Type B pancreatic cell (in vitro differentiated cells): ENCODE data around the gene OR6K2. TPM values are rescaled to one million over a fixed set of nuclear protein-coding genes. Genes with fewer than 3 reads are reported as not detected.

ENCODE experiments used
- DNase-seq: peaks from one replicate; pipeline ENCODE4 v3.0.0; 2021; ENCODE audit warnings: mixed read lengths; ENCODE audit not compliant: unreplicated experiment; ENCODE audit errors: extremely low spot score
- H3K27ac Mint-ChIP-seq: 2 replicates; pipeline ENCODE4 v1.8.0; 2021; ENCODE audit warnings: mild to moderate bottlenecking, mixed read lengths
- H3K27me3 Mint-ChIP-seq: 2 replicates; pipeline ENCODE4 v1.8.0; 2021; ENCODE audit warnings: mixed read lengths
- H3K36me3 Mint-ChIP-seq: 2 replicates; pipeline ENCODE4 v1.8.0; 2021; ENCODE audit warnings: mixed read lengths
- H3K4me1 Mint-ChIP-seq: one replicate; pipeline ENCODE4 v1.8.0; 2021; ENCODE audit warnings: mixed read lengths; ENCODE audit not compliant: unreplicated experiment
- H3K4me3 Mint-ChIP-seq: 2 replicates; pipeline ENCODE4 v1.8.0; 2021; ENCODE audit warnings: mild to moderate bottlenecking, mixed read lengths
- H3K9me3 Mint-ChIP-seq: 2 replicates; pipeline ENCODE4 v1.8.0; 2021; ENCODE audit warnings: mixed read lengths
- long read RNA-seq: library from polyadenylated mRNA; unstranded; transcript quantifications from one replicate; pipeline ENCODE4 v2.0.0, GENCODE V29; 2020
- total RNA-seq: library from RNA; stranded (reverse); gene quantifications from 2 replicates; pipeline ENCODE4 v1.2.1, GENCODE V29; 2021; ENCODE audit warnings: low replicate concordance
- TF ChIP-seq, protein P1 (sequence below): fragments of 200-600 bp; sonication (generic); conservative IDR thresholded peaks from 2 replicates; pipeline ENCODE4 v1.5.0; 2021; ENCODE audit warnings: antibody characterized with exemption, mild to moderate bottlenecking

Gene OR6K2, protein sequence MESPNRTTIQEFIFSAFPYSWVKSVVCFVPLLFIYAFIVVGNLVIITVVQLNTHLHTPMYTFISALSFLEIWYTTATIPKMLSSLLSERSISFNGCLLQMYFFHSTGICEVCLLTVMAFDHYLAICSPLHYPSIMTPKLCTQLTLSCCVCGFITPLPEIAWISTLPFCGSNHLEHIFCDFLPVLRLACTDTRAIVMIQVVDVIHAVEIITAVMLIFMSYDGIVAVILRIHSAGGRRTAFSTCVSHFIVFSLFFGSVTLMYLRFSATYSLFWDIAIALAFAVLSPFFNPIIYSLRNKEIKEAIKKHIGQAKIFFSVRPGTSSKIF
- not detected in 2 replicates for total RNA-seq
- long read RNA-seq, result 0 reads

DNA sequence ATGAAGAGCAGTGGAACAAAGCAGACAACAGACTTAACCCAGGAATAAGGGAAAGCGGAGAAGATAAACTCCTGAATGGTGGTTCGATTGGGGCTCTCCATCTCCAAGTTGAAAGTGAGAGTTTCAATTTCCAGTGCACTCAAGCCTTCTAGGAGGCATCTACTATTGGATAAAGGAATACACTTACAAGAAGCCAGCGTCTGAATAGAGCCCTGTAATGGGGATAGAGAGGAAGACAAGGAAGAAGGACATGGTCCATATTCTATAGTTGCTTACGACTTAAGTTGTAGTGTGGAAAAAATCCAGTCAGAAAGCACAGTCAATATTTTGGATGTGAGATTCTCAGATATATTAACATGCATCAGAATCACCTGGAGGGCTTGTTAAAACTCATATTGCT lies at the start of gene OR6K2:
OR6K2 (minus strand) TSS at position 101 of the 400 bp plus-strand sequence; CDS start at position 101, 0 bp downstream.
- no peak for DNase-seq
- Mint-ChIP-seq H3K27ac (no peak within 1 kb of the TSS), H3K4me1 (no peaks in the 10 kb centered on the region), H3K4me3 (no peak within 1 kb of the TSS), H3K36me3 (no peaks in the 10 kb centered on the region), H3K27me3 (peaks cover 10% of the 10 kb centered on the region), H3K9me3 (no peaks in the 10 kb centered on the region)
- TF ChIP-seq, protein P1, sequence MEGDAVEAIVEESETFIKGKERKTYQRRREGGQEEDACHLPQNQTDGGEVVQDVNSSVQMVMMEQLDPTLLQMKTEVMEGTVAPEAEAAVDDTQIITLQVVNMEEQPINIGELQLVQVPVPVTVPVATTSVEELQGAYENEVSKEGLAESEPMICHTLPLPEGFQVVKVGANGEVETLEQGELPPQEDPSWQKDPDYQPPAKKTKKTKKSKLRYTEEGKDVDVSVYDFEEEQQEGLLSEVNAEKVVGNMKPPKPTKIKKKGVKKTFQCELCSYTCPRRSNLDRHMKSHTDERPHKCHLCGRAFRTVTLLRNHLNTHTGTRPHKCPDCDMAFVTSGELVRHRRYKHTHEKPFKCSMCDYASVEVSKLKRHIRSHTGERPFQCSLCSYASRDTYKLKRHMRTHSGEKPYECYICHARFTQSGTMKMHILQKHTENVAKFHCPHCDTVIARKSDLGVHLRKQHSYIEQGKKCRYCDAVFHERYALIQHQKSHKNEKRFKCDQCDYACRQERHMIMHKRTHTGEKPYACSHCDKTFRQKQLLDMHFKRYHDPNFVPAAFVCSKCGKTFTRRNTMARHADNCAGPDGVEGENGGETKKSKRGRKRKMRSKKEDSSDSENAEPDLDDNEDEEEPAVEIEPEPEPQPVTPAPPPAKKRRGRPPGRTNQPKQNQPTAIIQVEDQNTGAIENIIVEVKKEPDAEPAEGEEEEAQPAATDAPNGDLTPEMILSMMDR, result no peak

DNA sequence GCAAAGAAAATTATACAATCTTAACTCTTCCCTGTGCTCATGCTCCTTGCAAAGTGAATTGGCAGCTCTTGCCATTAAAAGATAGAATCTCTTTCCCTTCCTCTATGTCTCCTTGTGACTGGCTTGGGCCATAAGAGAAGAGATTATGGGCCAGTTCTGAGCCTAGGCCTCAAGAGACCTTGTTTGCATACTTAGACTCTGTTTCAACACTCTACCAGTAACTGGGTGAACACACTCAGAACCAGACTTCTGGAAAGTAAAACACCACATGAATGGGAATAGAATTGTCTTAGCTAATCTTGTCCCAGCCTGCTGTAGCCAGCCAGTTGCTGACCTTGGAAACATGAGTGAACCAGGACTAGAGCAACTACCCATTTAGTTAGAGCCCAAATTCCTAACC lies 35.4 kb upstream of the OR6K2 start:
- no peak for DNase-seq
- Mint-ChIP-seq H3K27me3 (peaks cover 6% of the 10 kb centered on the region), H3K27ac (no peak overlapping the region), H3K4me1 (no peaks in the 10 kb centered on the region), H3K4me3 (no peak overlapping the region), H3K36me3 (no peaks in the 10 kb centered on the region), H3K9me3 (no peaks in the 10 kb centered on the region)
- TF ChIP-seq, protein P1, result no peak

DNA sequence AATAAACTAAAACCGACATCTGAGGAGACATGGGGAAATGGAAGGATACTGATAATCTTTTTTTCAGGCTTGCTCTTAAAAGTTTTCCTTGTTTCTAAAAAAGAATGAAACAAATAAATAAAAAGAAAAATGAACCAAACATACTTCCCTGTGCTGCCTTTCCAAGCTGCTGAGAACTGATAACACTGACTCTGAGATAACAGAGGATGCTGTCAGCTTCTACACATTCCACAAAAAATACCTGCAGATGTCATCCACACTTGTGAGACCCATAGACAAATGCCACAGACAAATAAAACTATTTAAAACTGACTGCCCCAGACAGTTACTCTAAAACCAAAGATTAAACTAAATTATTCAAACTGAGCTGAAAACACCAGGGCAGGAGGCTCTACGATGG lies 32.1 kb upstream of the OR6K2 start:
- H3K4me3 Mint-ChIP-seq, result no peak overlapping the region
- TF ChIP-seq, protein P1, result no peak

DNA sequence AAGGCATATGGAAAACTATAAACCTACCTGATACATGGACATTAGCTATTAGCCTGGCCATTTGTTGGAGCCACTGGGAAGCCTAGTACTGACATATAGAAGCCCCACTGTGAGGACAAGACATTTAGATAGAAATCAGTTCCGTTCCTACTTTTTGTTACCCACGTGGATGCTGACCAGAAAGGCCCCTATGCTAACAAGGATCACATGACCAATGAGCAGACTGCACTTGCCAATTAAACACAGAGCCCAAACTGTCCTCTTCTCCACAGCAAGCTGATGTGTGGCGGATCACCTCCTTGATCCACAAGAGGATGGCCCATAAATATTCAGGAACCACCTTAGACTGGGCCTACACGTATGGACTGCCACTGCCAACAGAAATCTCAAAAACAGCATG lies 31.3 kb upstream of the OR6K2 start:
- Mint-ChIP-seq H3K4me3 (no peak overlapping the region), H3K9me3 (no peaks in the 10 kb centered on the region), H3K27me3 (no peaks in the 10 kb centered on the region), H3K4me1 (no peaks in the 10 kb centered on the region), H3K27ac (no peak overlapping the region), H3K36me3 (no peaks in the 10 kb centered on the region)
- TF ChIP-seq, protein P1, result no peak
- DNase-seq, result no peak

More for the DNA sequence above, 32.1 kb upstream of the OR6K2 start:
- Mint-ChIP-seq H3K27ac (no peak overlapping the region), H3K4me1 (no peaks in the 10 kb centered on the region), H3K36me3 (no peaks in the 10 kb centered on the region), H3K27me3 (no peaks in the 10 kb centered on the region), H3K9me3 (no peaks in the 10 kb centered on the region)
- DNase-seq, result no peak

DNA sequence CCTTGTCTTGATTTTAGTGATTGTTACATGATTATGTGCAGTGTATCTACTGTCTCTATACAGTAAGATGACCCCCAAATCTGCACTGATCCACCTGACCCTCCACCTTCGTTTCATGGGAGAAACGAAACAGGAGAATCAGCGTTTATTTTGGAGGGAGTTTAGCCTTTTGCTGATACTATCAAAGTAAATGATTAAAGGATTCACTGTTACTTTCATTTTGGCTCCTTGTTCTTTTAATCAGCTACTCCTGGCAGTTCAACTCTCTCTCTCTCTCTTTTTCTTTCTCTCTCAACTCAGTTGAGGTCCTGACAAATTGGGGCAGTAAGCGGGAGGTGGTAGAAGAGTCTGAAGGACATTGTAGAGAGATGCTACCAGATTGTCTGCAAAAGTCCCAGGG lies 30.0 kb upstream of the OR6K2 start:
- H3K27me3 Mint-ChIP-seq, result no peaks in the 10 kb centered on the region
- no peaks in the 10 kb centered on the region for H3K9me3 Mint-ChIP-seq
- no peaks in the 10 kb centered on the region for H3K4me1 Mint-ChIP-seq
- H3K27ac Mint-ChIP-seq, result no peak overlapping the region
- no peak overlapping the region for H3K4me3 Mint-ChIP-seq
- no peak for DNase-seq
- TF ChIP-seq, protein P1, result no peak
- no peaks in the 10 kb centered on the region for H3K36me3 Mint-ChIP-seq
